SK-N-SH treated with all-trans-retinoic acid at 6 μM for 48 hours (cell line): ENCODE measurements around the gene MYLK.

Source experiments
- ARNTL ChIP-seq: fragments of 450-650 bp; formaldehyde crosslinking; IDR thresholded peaks from 2 replicates; pipeline ENCODE4 v1.5.0; 2020; ENCODE audit warnings: low read depth, mild to moderate bottlenecking, moderate library complexity, borderline replicate concordance
- BACH2 ChIP-seq: fragments of 250-450 bp; sonication (Bioruptor Pico); IDR thresholded peaks from 2 replicates; pipeline ENCODE4 v1.9.0; 2021; ENCODE audit warnings: mild to moderate bottlenecking, borderline replicate concordance
- CREB5 ChIP-seq: fragments of 250-450 bp; sonication (Bioruptor Pico); IDR thresholded peaks from 2 replicates; pipeline ENCODE4 v1.5.1; 2020; ENCODE audit warnings: low read depth, mild to moderate bottlenecking, moderate library complexity
- CSDC2 ChIP-seq: fragments of 250-450 bp; sonication (Bioruptor Pico); IDR thresholded peaks from 2 replicates; pipeline ENCODE4 v1.5.0; 2020; ENCODE audit warnings: mild to moderate bottlenecking, moderate library complexity
- GLIS3 ChIP-seq: fragments of 250-450 bp; sonication (Bioruptor Pico); IDR thresholded peaks from 2 replicates; pipeline ENCODE4 v1.5.0; 2020; ENCODE audit warnings: mild to moderate bottlenecking, moderate library complexity
- OSR1 ChIP-seq: fragments of 250-450 bp; sonication (Bioruptor Pico); IDR thresholded peaks from 2 replicates; pipeline ENCODE4 v1.8.0; 2022; ENCODE audit warnings: moderate library complexity, mild to moderate bottlenecking, inconsistent platforms
- PPARA ChIP-seq: fragments of 250-450 bp; sonication (Bioruptor Pico); IDR thresholded peaks from 2 replicates; pipeline ENCODE4 v1.5.0; 2020; ENCODE audit warnings: mild to moderate bottlenecking, borderline replicate concordance
- RARB ChIP-seq: fragments of 250-450 bp; sonication (Bioruptor Pico); IDR thresholded peaks from 2 replicates; pipeline ENCODE4 v1.8.0; 2021; ENCODE audit warnings: mild to moderate bottlenecking, moderate library complexity
- ZNF565 ChIP-seq: fragments of 450-650 bp; formaldehyde crosslinking; conservative IDR thresholded peaks from 2 replicates; pipeline ENCODE4 v1.5.0; 2020; ENCODE audit warnings: low read depth, mild to moderate bottlenecking, moderate library complexity
- TF ChIP-seq, protein P1 (sequence below): fragments of 250-450 bp; sonication (Bioruptor Pico); IDR thresholded peaks from 2 replicates; pipeline ENCODE4 v1.8.0; 2020; ENCODE audit warnings: mild to moderate bottlenecking, moderate library complexity, borderline replicate concordance

- TF ChIP-seq CREB5 (CRISPR knock-in tag) (no peak), CSDC2 (CRISPR knock-in tag) (no peak), BACH2 (CRISPR knock-in tag) (no peak), OSR1 (no peak), ARNTL (no peak), ZNF565 (CRISPR knock-in tag) (no peak), RARB (CRISPR knock-in tag) (no peak), GLIS3 (CRISPR knock-in tag) (no peak), PPARA (CRISPR knock-in tag) (no peak)
- TF ChIP-seq, protein P1, sequence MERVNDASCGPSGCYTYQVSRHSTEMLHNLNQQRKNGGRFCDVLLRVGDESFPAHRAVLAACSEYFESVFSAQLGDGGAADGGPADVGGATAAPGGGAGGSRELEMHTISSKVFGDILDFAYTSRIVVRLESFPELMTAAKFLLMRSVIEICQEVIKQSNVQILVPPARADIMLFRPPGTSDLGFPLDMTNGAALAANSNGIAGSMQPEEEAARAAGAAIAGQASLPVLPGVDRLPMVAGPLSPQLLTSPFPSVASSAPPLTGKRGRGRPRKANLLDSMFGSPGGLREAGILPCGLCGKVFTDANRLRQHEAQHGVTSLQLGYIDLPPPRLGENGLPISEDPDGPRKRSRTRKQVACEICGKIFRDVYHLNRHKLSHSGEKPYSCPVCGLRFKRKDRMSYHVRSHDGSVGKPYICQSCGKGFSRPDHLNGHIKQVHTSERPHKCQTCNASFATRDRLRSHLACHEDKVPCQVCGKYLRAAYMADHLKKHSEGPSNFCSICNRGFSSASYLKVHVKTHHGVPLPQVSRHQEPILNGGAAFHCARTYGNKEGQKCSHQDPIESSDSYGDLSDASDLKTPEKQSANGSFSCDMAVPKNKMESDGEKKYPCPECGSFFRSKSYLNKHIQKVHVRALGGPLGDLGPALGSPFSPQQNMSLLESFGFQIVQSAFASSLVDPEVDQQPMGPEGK = no peak
These were observed 239.8 kb downstream of the MYLK start for GRCh38 chr3:123644358-123644757.
